OCI-LY7 (cell line): ENCODE data around the gene DIP2C.

Experiments
- EZH2phosphoT487 ChIP-seq: fragments of 200-600 bp; sonication (generic); IDR thresholded peaks from 2 replicates; pipeline ENCODE4 v1.6.1; 2018; ENCODE audit warnings: low read depth, borderline replicate concordance, mild to moderate bottlenecking, mixed run types, antibody characterized with exemption, low read length, moderate library complexity, mixed read lengths
- TF ChIP-seq, protein P1 (sequence below): fragments of 200-600 bp; sonication (generic); conservative IDR thresholded peaks from 2 replicates; pipeline ENCODE4 v1.5.1; 2014; ENCODE audit warnings: mild to moderate bottlenecking, antibody characterized with exemption, low read length, moderate library complexity, mixed read lengths

DNA sequence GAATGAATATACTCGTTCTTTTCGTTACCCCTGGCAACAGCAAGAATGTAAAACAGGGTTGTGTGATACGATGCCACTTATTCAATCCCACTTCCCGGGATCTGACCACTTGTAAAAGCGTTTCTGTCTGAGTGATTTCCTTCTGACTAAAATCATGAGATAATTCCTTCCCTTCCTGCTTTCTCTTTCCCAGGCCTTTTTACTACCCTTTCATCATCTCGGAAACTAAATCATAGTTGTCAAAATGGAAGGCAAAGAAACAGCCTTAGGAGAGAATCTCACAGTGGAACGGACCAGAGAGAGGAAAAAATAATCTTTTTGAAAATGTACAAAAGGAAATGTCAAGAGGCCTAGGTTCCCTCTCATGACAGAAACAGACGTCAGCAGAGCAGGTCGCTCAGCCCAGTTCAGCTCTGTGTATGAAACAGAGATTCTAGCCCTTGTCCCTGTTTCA is 29.8 kb downstream of the DIP2C start:
- TF ChIP-seq, protein P1, sequence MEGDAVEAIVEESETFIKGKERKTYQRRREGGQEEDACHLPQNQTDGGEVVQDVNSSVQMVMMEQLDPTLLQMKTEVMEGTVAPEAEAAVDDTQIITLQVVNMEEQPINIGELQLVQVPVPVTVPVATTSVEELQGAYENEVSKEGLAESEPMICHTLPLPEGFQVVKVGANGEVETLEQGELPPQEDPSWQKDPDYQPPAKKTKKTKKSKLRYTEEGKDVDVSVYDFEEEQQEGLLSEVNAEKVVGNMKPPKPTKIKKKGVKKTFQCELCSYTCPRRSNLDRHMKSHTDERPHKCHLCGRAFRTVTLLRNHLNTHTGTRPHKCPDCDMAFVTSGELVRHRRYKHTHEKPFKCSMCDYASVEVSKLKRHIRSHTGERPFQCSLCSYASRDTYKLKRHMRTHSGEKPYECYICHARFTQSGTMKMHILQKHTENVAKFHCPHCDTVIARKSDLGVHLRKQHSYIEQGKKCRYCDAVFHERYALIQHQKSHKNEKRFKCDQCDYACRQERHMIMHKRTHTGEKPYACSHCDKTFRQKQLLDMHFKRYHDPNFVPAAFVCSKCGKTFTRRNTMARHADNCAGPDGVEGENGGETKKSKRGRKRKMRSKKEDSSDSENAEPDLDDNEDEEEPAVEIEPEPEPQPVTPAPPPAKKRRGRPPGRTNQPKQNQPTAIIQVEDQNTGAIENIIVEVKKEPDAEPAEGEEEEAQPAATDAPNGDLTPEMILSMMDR: no peak
- no peak for TF ChIP-seq EZH2phosphoT487
